Measurements from ENCODE around the gene TNFRSF18. TPM values are rescaled to one million over a fixed set of nuclear protein-coding genes. Genes with fewer than 3 reads are reported as not detected.
"Not testable (repeated sequence)": the region's sequence is repeated elsewhere in the genome, so short reads cannot be mapped to it uniquely, and the experiment has no call there.

The TNFRSF18 gene
- total RNA-seq, 1 experiment from 2014 or later: not detected

- no peak for DNase-seq
- H3K36me3 ChIP-seq: no peaks in the 10 kb centered on the region
- H3K4me3 ChIP-seq: no peak overlapping the region
- H3K27me3 ChIP-seq: peaks cover 14% of the 10 kb centered on the region
- H3K9me3 ChIP-seq: no peaks in the 10 kb centered on the region
Measured at GRCh38 chr1:1179983-1180861, 26.2 kb downstream of the TNFRSF18 start.

- H3K4me3 ChIP-seq: no peak overlapping the region
- H3K27me3 ChIP-seq: peaks cover 18% of the 10 kb centered on the region
- DNase-seq: no peak
- no peaks in the 10 kb centered on the region for H3K36me3 ChIP-seq
- no peaks in the 10 kb centered on the region for H3K9me3 ChIP-seq
Measured at GRCh38 chr1:1179346-1179982, 26.9 kb downstream of the TNFRSF18 start.

- DNase-seq: no peak
- no peaks in the 10 kb centered on the region for H3K36me3 ChIP-seq
- H3K27me3 ChIP-seq: peaks cover 22% of the 10 kb centered on the region
- H3K4me3 ChIP-seq: no peak overlapping the region
- H3K9me3 ChIP-seq: no peaks in the 10 kb centered on the region
Measured at GRCh38 chr1:1178794-1179331, 27.5 kb downstream of the TNFRSF18 start.

GRCh38 chr1:1177452-1178206 is 28.8 kb downstream of the TNFRSF18 start:
- Histone ChIP-seq H3K9me3 (no peaks in the 10 kb centered on the region), H3K36me3 (no peaks in the 10 kb centered on the region), H3K27me3 (peaks cover 28% of the 10 kb centered on the region), H3K4me3 (no peak overlapping the region)
- no peak for DNase-seq

GRCh38 chr1:1176931-1177330 is 29.5 kb downstream of the TNFRSF18 start:
- Histone ChIP-seq H3K4me3 (no peak overlapping the region), H3K9me3 (no peaks in the 10 kb centered on the region), H3K36me3 (no peaks in the 10 kb centered on the region), H3K27me3 (peaks cover 28% of the 10 kb centered on the region)
- no peak for DNase-seq

DNA sequence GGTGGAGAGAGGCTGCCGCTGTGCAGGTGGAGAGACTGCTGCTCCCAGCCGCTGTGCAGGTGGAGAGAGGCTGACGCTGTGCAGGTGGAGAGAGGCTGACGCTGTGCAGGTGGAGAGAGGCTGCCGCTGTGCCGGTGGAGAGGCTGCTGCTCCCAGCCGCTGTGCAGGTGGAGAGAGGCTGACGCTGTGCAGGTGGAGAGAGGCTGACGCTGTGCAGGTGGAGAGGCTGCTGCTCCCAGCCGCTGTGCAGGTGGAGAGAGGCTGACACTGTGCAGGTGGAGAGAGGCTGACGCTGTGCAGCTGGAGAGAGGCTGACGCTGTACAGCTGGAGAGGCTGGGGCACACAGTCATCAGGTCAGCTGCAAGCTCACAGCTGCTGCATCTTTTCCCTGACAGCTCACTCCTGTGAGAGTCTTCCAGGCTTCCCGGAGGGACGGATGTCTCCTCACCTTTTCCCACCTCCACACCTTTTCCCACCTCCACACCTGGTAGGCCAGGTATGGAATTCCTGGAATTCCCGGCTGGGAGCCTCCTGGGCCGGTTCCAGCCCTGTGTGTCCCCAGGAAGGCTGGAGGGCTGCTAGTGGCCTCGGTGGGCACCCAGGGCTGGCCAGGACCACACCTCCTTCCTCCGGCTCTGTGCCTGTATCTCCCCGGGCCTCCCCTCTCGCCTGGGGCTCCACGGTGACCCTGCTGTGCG is 30.2 kb downstream of the TNFRSF18 start:
- H3K36me3 ChIP-seq, H3K9me3 ChIP-seq, DNase-seq, H3K4me3 ChIP-seq: not testable (repeated sequence)
- peaks cover 28% of the 10 kb centered on the region for H3K27me3 ChIP-seq

DNA sequence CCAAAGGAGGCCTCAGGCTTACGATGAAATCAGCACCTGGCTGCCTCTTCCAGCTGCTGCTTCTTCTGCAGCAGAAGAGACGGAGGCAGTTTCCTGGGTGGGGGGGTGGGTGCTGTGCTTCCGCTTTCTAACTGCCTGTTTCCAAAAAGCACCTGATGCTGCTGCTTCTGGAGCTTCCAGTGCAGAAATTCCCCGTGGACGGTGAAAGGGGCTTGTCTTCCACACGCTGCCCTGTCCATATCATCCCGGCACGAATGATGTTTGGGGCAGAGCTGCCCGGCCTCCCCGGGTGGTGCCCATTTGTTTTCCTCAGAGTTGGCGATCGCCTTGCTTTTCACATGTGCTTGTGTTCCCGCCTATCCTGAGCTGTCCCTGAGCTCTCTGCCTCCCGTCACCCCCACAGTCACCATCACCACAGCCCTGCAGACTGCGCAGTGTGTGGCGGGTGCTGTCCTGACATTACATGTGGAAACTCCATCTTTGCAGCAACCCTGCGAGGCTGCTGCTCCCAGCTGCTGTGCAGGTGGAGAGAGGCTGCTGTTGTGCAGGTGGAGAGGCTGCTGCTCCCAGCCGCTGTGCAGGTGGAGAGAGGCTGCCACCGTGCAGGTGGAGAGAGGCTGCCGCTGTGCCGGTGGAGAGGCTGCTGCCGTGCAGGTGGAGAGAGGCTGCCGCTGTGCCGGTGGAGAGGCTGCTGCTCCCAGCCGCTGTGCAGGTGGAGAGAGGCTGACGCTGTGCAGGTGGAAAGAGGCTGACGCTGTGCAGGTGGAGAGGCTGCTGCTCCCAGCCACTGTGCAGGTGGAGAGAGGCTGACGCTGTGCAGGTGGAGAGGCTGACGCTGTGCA is 30.9 kb downstream of the TNFRSF18 start:
- DNase-seq: no peak
- Histone ChIP-seq H3K9me3 (no peaks in the 10 kb centered on the region), H3K27me3 (peaks cover 28% of the 10 kb centered on the region), H3K36me3 (no peaks in the 10 kb centered on the region), H3K4me3 (no peak overlapping the region)

GRCh38 chr1:1173793-1174415 is 32.5 kb downstream of the TNFRSF18 start, which contains the start of gene TTLL10:
Gene TTLL10 (plus strand): TSS chr1:1173880. CDS start chr1:1179216, 5,336 bp downstream.
- peaks cover 28% of the 10 kb centered on the region for H3K27me3 ChIP-seq
- no peak within 1 kb of the TSS for H3K4me3 ChIP-seq
- no peak for DNase-seq
- no peaks in the 10 kb centered on the region for H3K36me3 ChIP-seq
- H3K9me3 ChIP-seq: no peaks in the 10 kb centered on the region

GRCh38 chr1:1173061-1173792 is 33.2 kb downstream of the TNFRSF18 start:
- no peak overlapping the region for H3K4me3 ChIP-seq
- no peaks in the 10 kb centered on the region for H3K36me3 ChIP-seq
- peaks cover 28% of the 10 kb centered on the region for H3K27me3 ChIP-seq
- H3K9me3 ChIP-seq: no peaks in the 10 kb centered on the region
- DNase-seq: no peak

GRCh38 chr1:1171546-1172340 is 34.6 kb downstream of the TNFRSF18 start:
- Histone ChIP-seq H3K36me3 (no peaks in the 10 kb centered on the region), H3K27me3 (peaks cover 19% of the 10 kb centered on the region), H3K9me3 (no peaks in the 10 kb centered on the region), H3K4me3 (no peak overlapping the region)
- DNase-seq: no peak

DNA sequence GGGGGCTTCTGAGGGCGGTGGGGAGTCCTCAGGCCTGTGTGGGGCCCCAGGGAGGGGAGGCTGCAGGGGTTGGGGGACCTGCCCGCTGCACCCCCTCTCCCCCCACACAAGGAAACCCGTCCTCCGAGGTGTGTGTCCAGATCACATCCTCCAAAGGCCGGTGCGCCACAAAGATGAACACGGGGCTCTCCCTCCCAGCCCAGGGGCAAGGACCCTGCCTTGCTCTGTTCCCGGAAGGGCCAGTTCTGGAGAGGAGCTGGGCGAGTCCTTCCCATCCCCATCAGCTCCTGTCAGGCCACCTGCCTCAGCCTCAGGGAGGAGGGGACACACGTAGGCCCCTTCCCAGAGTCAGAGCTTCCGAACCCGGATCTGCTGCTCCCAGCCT is 35.2 kb downstream of the TNFRSF18 start:
- no peak for DNase-seq
- H3K4me3 ChIP-seq: no peak overlapping the region
- no peaks in the 10 kb centered on the region for H3K36me3 ChIP-seq
- H3K27me3 ChIP-seq: peaks cover 14% of the 10 kb centered on the region
- H3K9me3 ChIP-seq: no peaks in the 10 kb centered on the region

- Histone ChIP-seq H3K36me3 (no peaks in the 10 kb centered on the region), H3K4me3 (no peak overlapping the region), H3K9me3 (no peaks in the 10 kb centered on the region), H3K27me3 (peaks cover 14% of the 10 kb centered on the region)
- DNase-seq: no peak
Measured at GRCh38 chr1:1170215-1171091, 35.9 kb downstream of the TNFRSF18 start.
